H9 (cell line): ENCODE data around the gene FAM120A. TPM values are rescaled to one million over a fixed set of nuclear protein-coding genes. Genes with fewer than 3 reads are reported as not detected.
A peak's percentile ranks its signal among the peaks of the same experiment; 100 is the strongest.

Experiments used
- DNase-seq: peaks from one replicate; pipeline ENCODE4 v3.0.0-alpha.2; 2017
- H2AFZ ChIP-seq: one replicate; pipeline ENCODE4 v1.6.1; 2013; ENCODE audit warnings: mild to moderate bottlenecking, low read length, control low read depth, moderate library complexity
- H2AK5ac ChIP-seq: 2 replicates; pipeline ENCODE4 v1.6.1; 2013; ENCODE audit warnings: low read length, control low read depth, mixed read lengths; ENCODE audit not compliant: insufficient read length
- H2BK120ac ChIP-seq: one replicate; pipeline ENCODE4 v1.6.1; 2013; ENCODE audit warnings: low read depth, mild to moderate bottlenecking, low read length, control low read depth, inconsistent platforms; ENCODE audit not compliant: poor library complexity, severe bottlenecking
- H2BK12ac ChIP-seq: 2 replicates; pipeline ENCODE4 v1.6.1; 2013; ENCODE audit warnings: low read length, control low read depth, mixed read lengths, low read depth; ENCODE audit not compliant: insufficient read length
- H2BK15ac ChIP-seq: 2 replicates; pipeline ENCODE4 v1.6.1; 2013; ENCODE audit warnings: low read depth, low read length, control low read depth
- H2BK20ac ChIP-seq: one replicate; pipeline ENCODE4 v1.6.1; 2013; ENCODE audit warnings: low read depth, mild to moderate bottlenecking, low read length, control low read depth, inconsistent platforms; ENCODE audit not compliant: poor library complexity, severe bottlenecking
- H2BK5ac ChIP-seq: 2 replicates; pipeline ENCODE4 v1.6.1; 2013; ENCODE audit warnings: low read length, control low read depth, mixed read lengths; ENCODE audit not compliant: insufficient read length
- H3K14ac ChIP-seq: 2 replicates; pipeline ENCODE4 v1.6.1; 2013; ENCODE audit warnings: low read length, control low read depth; ENCODE audit not compliant: insufficient read depth
- H3K18ac ChIP-seq: 2 replicates; pipeline ENCODE4 v1.6.1; 2013; ENCODE audit warnings: low read depth, mild to moderate bottlenecking, mixed read lengths, low read length, control low read depth; ENCODE audit not compliant: insufficient read length
- H3K23ac ChIP-seq: 2 replicates; pipeline ENCODE4 v1.6.1; 2013; ENCODE audit warnings: low read length, control low read depth, mixed read lengths, low read depth; ENCODE audit not compliant: insufficient read length
- H3K23me2 ChIP-seq: 2 replicates; pipeline ENCODE4 v1.6.1; 2013; ENCODE audit warnings: low read depth, mild to moderate bottlenecking, mixed read lengths, low read length, control low read depth; ENCODE audit not compliant: insufficient read length, poor library complexity, severe bottlenecking
- H3K27ac ChIP-seq: 2 replicates; pipeline ENCODE4 v1.5.1; 2013; ENCODE audit warnings: low read length, control low read depth, mixed read lengths, low read depth; ENCODE audit not compliant: insufficient read length
- H3K27me3 ChIP-seq: 2 replicates; pipeline ENCODE4 v1.6.1; 2013; ENCODE audit warnings: low read length, control low read depth, inconsistent platforms; ENCODE audit not compliant: insufficient read depth
- H3K4ac ChIP-seq: 2 replicates; pipeline ENCODE4 v1.6.1; 2013; ENCODE audit warnings: low read depth, mild to moderate bottlenecking, control low read depth, inconsistent platforms, low read length, moderate library complexity
- H3K4me1 ChIP-seq: 2 replicates; pipeline ENCODE4 v1.6.1; 2013; ENCODE audit warnings: low read length, control low read depth, inconsistent platforms; ENCODE audit not compliant: insufficient read depth
- H3K4me2 ChIP-seq: 2 replicates; pipeline ENCODE4 v1.6.1; 2013; ENCODE audit warnings: low read length, control low read depth, mixed read lengths; ENCODE audit not compliant: insufficient read length, insufficient read depth
- H3K56ac ChIP-seq: 2 replicates; pipeline ENCODE4 v1.6.1; 2013; ENCODE audit warnings: low read depth, mild to moderate bottlenecking, mixed read lengths, low read length, control low read depth; ENCODE audit not compliant: insufficient read length
- H3K79me1 ChIP-seq: 2 replicates; pipeline ENCODE4 v1.6.1; 2013; ENCODE audit warnings: low read depth, mild to moderate bottlenecking, moderate library complexity, low read length, control low read depth, inconsistent platforms; ENCODE audit not compliant: insufficient read depth, poor library complexity, severe bottlenecking
- H3K79me2 ChIP-seq: 2 replicates; pipeline ENCODE4 v1.6.1; 2013; ENCODE audit warnings: low read length, control low read depth, inconsistent platforms; ENCODE audit not compliant: insufficient read depth
- H3K9ac ChIP-seq: 2 replicates; pipeline ENCODE4 v1.6.1; 2013; ENCODE audit warnings: low read length, control low read depth, mixed read lengths; ENCODE audit not compliant: insufficient read length; ENCODE audit errors: extremely low read depth
- H3K9me3 ChIP-seq: one replicate; pipeline ENCODE4 v1.6.1; 2013; ENCODE audit warnings: low read depth, low read length, inconsistent platforms; ENCODE audit not compliant: control insufficient read depth
- H3T11ph ChIP-seq: one replicate; pipeline ENCODE4 v1.6.1; 2013; ENCODE audit warnings: mild to moderate bottlenecking, low read length, control low read depth, inconsistent platforms
- H4K20me1 ChIP-seq: one replicate; pipeline ENCODE4 v1.6.1; 2013; ENCODE audit not compliant: control insufficient read depth, insufficient read length, insufficient read depth
- H4K5ac ChIP-seq: 2 replicates; pipeline ENCODE4 v1.6.1; 2013; ENCODE audit warnings: low read depth, mild to moderate bottlenecking, mixed read lengths, low read length, control low read depth; ENCODE audit not compliant: insufficient read length
- H4K8ac ChIP-seq: replicated peaks from 2 replicates; pipeline ENCODE4 v1.6.1; 2013; ENCODE audit warnings: low read length, control low read depth, mixed read lengths, low read depth; ENCODE audit not compliant: insufficient read length
- H4K91ac ChIP-seq: 2 replicates; pipeline ENCODE4 v1.6.1; 2013; ENCODE audit warnings: low read depth, mild to moderate bottlenecking, moderate library complexity, mixed read lengths, low read length, control low read depth; ENCODE audit not compliant: insufficient read length
- H3K27ac Mint-ChIP-seq, 3 experiments: 2 replicates in 2 of 3; 3 replicates in 1 of 3; pipeline ENCODE4 v1.8.0; 2020 to 2021; ENCODE audit warnings: mixed read lengths in 3 of 3, mild to moderate bottlenecking in 1 of 3, moderate library complexity in 1 of 3
- H3K27me3 Mint-ChIP-seq: 2 replicates; pipeline ENCODE4 v1.8.0; 2021; ENCODE audit warnings: low read depth, mild to moderate bottlenecking, moderate library complexity, mixed read lengths
- H3K36me3 Mint-ChIP-seq, 3 experiments: 2 replicates in 2 of 3; 3 replicates in 1 of 3; pipeline ENCODE4 v1.8.0; 2020 to 2021; ENCODE audit warnings: low read depth in 3 of 3, mixed read lengths in 3 of 3; ENCODE audit not compliant: insufficient read depth in 1 of 3
- H3K4me1 Mint-ChIP-seq, 2 experiments: 2 replicates each; pipeline ENCODE4 v1.8.0; 2020; ENCODE audit warnings: mixed read lengths in 2 of 2
- H3K4me3 Mint-ChIP-seq, 2 experiments: 2 replicates in 1 of 2; 3 replicates in 1 of 2; pipeline ENCODE4 v1.8.0; 2020 to 2021; ENCODE audit warnings: mild to moderate bottlenecking in 2 of 2, mixed read lengths in 2 of 2, moderate library complexity in 1 of 2
- H3K9me3 Mint-ChIP-seq, 2 experiments: 2 replicates in 1 of 2; 3 replicates in 1 of 2; pipeline ENCODE4 v1.8.0; 2020; ENCODE audit warnings: mild to moderate bottlenecking in 2 of 2, mixed read lengths in 2 of 2, moderate library complexity in 1 of 2
- CTCF ChIP-seq: fragments of 200-600 bp; sonication (generic); conservative IDR thresholded peaks from 3 replicates; pipeline ENCODE4 v1.8.0; 2021; ENCODE audit warnings: antibody characterized with exemption, mild to moderate bottlenecking
- WGBS: extraction: QIAGEN DNeasy Blood & Tissue Kit; methylation state at CpG from one replicate; pipeline ENCODE4 v1.1.7; 2013; ENCODE audit warnings: missing lambda C conversion rate, low lambda C conversion rate, mixed read lengths; ENCODE audit not compliant: insufficient read length; ENCODE audit errors: extremely low coverage; 5-methylcytosine and 5-hydroxymethylcytosine counted together
- total RNA-seq: library from RNA; stranded (reverse); gene quantifications from 2 replicates; pipeline ENCODE4 v1.2.1, GENCODE V29; 2021

The FAM120A gene
- total RNA-seq, 1 experiment from 2014 or later, result 57.7 TPM

- Histone ChIP-seq H3K79me2 (no peaks in the 10 kb centered on the region), H2AK5ac (no peak overlapping the region), H2BK120ac (no peak overlapping the region), H3K9me3 (no peaks in the 10 kb centered on the region), H3K14ac (no peak overlapping the region), H2BK5ac (no peak overlapping the region), H3K4me2 (no peak overlapping the region), H3K23me2 (no peaks in the 10 kb centered on the region), H4K20me1 (no peaks in the 10 kb centered on the region), H3K4ac (no peak overlapping the region), H4K91ac (no peak overlapping the region), H2BK12ac (no peak overlapping the region), H2BK15ac (no peak overlapping the region), H3K27me3 (no peaks in the 10 kb centered on the region), H2BK20ac (no peak overlapping the region), H4K5ac (no peak overlapping the region), H4K8ac (no peak overlapping the region), H3K18ac (no peak overlapping the region), H3K56ac (no peak overlapping the region), H2AFZ (no peak overlapping the region), H3K79me1 (no peaks in the 10 kb centered on the region), H3T11ph (no peak overlapping the region), H3K9ac (no peak overlapping the region), H3K27ac (no peak overlapping the region), H3K23ac (no peak overlapping the region), H3K4me1 (no peaks in the 10 kb centered on the region)
- TF ChIP-seq CTCF, result no peak
- no peak for DNase-seq
- H3K36me3 Mint-ChIP-seq, result peaks cover 23 to 50% (median 27%) of the 10 kb centered on the region in 3 experiments; a peak in 6 of 7 replicates
- H3K4me1 Mint-ChIP-seq, result peaks cover 11 to 12% of the 10 kb centered on the region in 2 experiments
- no peak overlapping the region for H3K4me3 Mint-ChIP-seq
- no CpG with 5 or more reads among the region's 4 CpGs for WGBS
- peak overlapping the region in 1 of 3 experiments; percentile 41; a peak in 1 of 7 replicates for H3K27ac Mint-ChIP-seq
- no peaks in the 10 kb centered on the region for H3K27me3 Mint-ChIP-seq
- no peaks in the 10 kb centered on the region for H3K9me3 Mint-ChIP-seq
Observed at GRCh38 chr9:93503381-93503780, 51.9 kb downstream of the FAM120A start.
